PC-3 (cell line): ENCODE data around the gene PEX16. TPM values are rescaled to one million over a fixed set of nuclear protein-coding genes. Genes with fewer than 3 reads are reported as not detected.

ENCODE experiments used
- ATAC-seq: fragments of 200-7000 bp; cut with Tn5 transposase; 2 replicates; pipeline ENCODE4 v1.9.1; 2020; ENCODE audit warnings: mild to moderate bottlenecking, moderate library complexity
- BruUV-seq: library from RNA; stranded (reverse); fragments of 400-500 nt; replicated peaks from 2 replicates; lab custom pipeline; 2021; lab: Mats Ljungman, UMichigan
- CTCF ChIA-PET: fragments of 300-600 bp; sonication (Branson Sonifier 250); formaldehyde crosslinking; loops from one replicate; lab custom pipeline; 2022; ENCODE audit warnings: antibody characterized with exemption; lab: Charles Lee
- POLR2A ChIA-PET: fragments of 300-600 bp; sonication (Branson Sonifier 250); formaldehyde crosslinking; loops from one replicate; lab custom pipeline; 2022; ENCODE audit warnings: antibody characterized with exemption; ENCODE audit not compliant: unreplicated experiment; lab: Charles Lee
- DNase-seq: peaks from one replicate; pipeline ENCODE4 v3.0.0-alpha.2; 2015
- H2AFZ ChIP-seq: fragments of 300-600 bp; sonication (generic); 2 replicates; pipeline ENCODE4 v1.6.0; 2016; ENCODE audit warnings: antibody characterized with exemption, low read length
- H3F3A ChIP-seq: fragments of 300-600 bp; sonication (generic); one replicate; pipeline ENCODE4 v1.6.0; 2017; ENCODE audit warnings: antibody characterized with exemption, low read length, control low read depth, mild to moderate bottlenecking; ENCODE audit not compliant: unreplicated experiment
- H3K27ac ChIP-seq: fragments of 300-600 bp; sonication (generic); 2 replicates; pipeline ENCODE4 v1.5.1; 2016; ENCODE audit warnings: mild to moderate bottlenecking, low read length
- H3K27me3 ChIP-seq: fragments of 300-600 bp; sonication (generic); 2 replicates; pipeline ENCODE4 v1.6.1; 2016; ENCODE audit warnings: low read length, mixed read lengths
- H3K36me3 ChIP-seq: fragments of 300-600 bp; sonication (generic); 2 replicates; pipeline ENCODE4 v1.6.1; 2016; ENCODE audit warnings: low read depth, mixed run types, low read length, mixed read lengths
- H3K4me1 ChIP-seq: fragments of 300-600 bp; sonication (generic); 2 replicates; pipeline ENCODE4 v1.5.1; 2016; ENCODE audit warnings: low read length; ENCODE audit not compliant: insufficient read depth
- H3K4me2 ChIP-seq: fragments of 300-600 bp; sonication (generic); 2 replicates; pipeline ENCODE4 v1.6.0; 2016; ENCODE audit warnings: low read length
- H3K4me3 ChIP-seq: fragments of 300-600 bp; sonication (generic); 2 replicates; pipeline ENCODE4 v1.5.1; 2016; ENCODE audit warnings: mild to moderate bottlenecking, low read length, mixed read lengths
- H3K79me2 ChIP-seq: fragments of 300-600 bp; sonication (generic); 2 replicates; pipeline ENCODE4 v1.6.1; 2017; ENCODE audit warnings: low read length, mixed read lengths
- H3K9ac ChIP-seq: fragments of 300-600 bp; sonication (generic); 2 replicates; pipeline ENCODE4 v1.6.0; 2016; ENCODE audit warnings: mild to moderate bottlenecking, low read length
- H3K9me2 ChIP-seq: fragments of 300-600 bp; sonication (generic); replicated peaks from 2 replicates; pipeline ENCODE4 v1.6.1; 2016; ENCODE audit warnings: mixed run types, low read length, mixed read lengths
- H3K9me3 ChIP-seq: fragments of 300-600 bp; sonication (generic); 2 replicates; pipeline ENCODE4 v1.6.1; 2016; ENCODE audit warnings: low read length, mixed read lengths
- H4K20me1 ChIP-seq: fragments of 300-600 bp; sonication (generic); 2 replicates; pipeline ENCODE4 v1.6.1; 2016; ENCODE audit warnings: low read length, mixed read lengths
- CTCF ChIP-seq: fragments of 300-600 bp; sonication (generic); conservative IDR thresholded peaks from 2 replicates; pipeline ENCODE4 v1.5.1; 2017; ENCODE audit warnings: antibody characterized with exemption, low read depth, mild to moderate bottlenecking, low read length
- EZH2 ChIP-seq: fragments of 300-600 bp; sonication (generic); IDR thresholded peaks from one replicate; pipeline ENCODE4 v1.6.1; 2017; ENCODE audit warnings: antibody characterized with exemption, mild to moderate bottlenecking, low read length; ENCODE audit not compliant: unreplicated experiment
- EZH2phosphoT487 ChIP-seq: fragments of 300-600 bp; sonication (generic); IDR thresholded peaks from 2 replicates; pipeline ENCODE4 v1.6.1; 2018; ENCODE audit warnings: mild to moderate bottlenecking, antibody characterized with exemption, low read length, borderline replicate concordance
- intact Hi-C: fragments of 100-400 bp; cut with micrococcal nuclease; formaldehyde crosslinking; loops from 2 replicates; pipeline ENCODE4 v1.9.0; 2023
- total RNA-seq: library from RNA; depleted of rRNA; stranded (reverse); fragments of >200 nt; gene quantifications from 2 replicates; pipeline ENCODE4 v1.2.3, GENCODE V29; 2014

The PEX16 gene
- total RNA-seq, 1 experiment from 2014 or later = 56.7 TPM

GRCh38 chr11:45913942-45914635 is 3.6 kb downstream of the PEX16 start:
- Histone ChIP-seq H3K4me3 (no peak overlapping the region), H3K9me3 (no peaks in the 10 kb centered on the region), H3K27me3 (no peaks in the 10 kb centered on the region), H3K4me1 (peaks cover 3% of the 10 kb centered on the region; the same call in 1 of the 2 replicates), H3K36me3 (no peaks in the 10 kb centered on the region; the same call in 1 of the 2 replicates), H3K4me2 (no peak overlapping the region), H3K27ac (no peak overlapping the region), H4K20me1 (no peaks in the 10 kb centered on the region), H3K79me2 (peaks cover 14% of the 10 kb centered on the region), H3F3A (no peaks in the 10 kb centered on the region), H2AFZ (no peak overlapping the region), H3K9ac (no peak overlapping the region), H3K9me2 (no peaks in the 10 kb centered on the region)
- intact Hi-C loops = no loop called here
- TF ChIP-seq EZH2 = no peak
- TF ChIP-seq CTCF = no peak
- no peak for TF ChIP-seq EZH2phosphoT487
- ATAC-seq (no peak), DNase-seq (no peak)
- BruUV-seq = no TSS peak
- ChIA-PET CTCF (no interaction called here), POLR2A (no interaction called here)

GRCh38 chr11:45913514-45913913 is 4.2 kb downstream of the PEX16 start:
- no peak for DNase-seq
- Histone ChIP-seq H3K9ac (no peak overlapping the region), H4K20me1 (no peaks in the 10 kb centered on the region)

More at GRCh38 chr11:45913514-45913913, 4.2 kb downstream of the PEX16 start:
- no peaks in the 10 kb centered on the region for H3K9me2 ChIP-seq
- no peaks in the 10 kb centered on the region for H3K9me3 ChIP-seq
- ChIA-PET POLR2A (no interaction called here), CTCF (no interaction called here)
- peaks cover 3% of the 10 kb centered on the region; the same call in 1 of the 2 replicates for H3K4me1 ChIP-seq
- H3K27me3 ChIP-seq = no peaks in the 10 kb centered on the region
- no TSS peak for BruUV-seq
- no peak for TF ChIP-seq EZH2
- no peak for TF ChIP-seq EZH2phosphoT487
- TF ChIP-seq CTCF = no peak
- intact Hi-C loops = no loop called here
- no peak overlapping the region for H2AFZ ChIP-seq
- no peak overlapping the region for H3K4me2 ChIP-seq
- no peak for ATAC-seq
- peaks cover 14% of the 10 kb centered on the region for H3K79me2 ChIP-seq
- H3K4me3 ChIP-seq = no peak overlapping the region
- H3K36me3 ChIP-seq = no peaks in the 10 kb centered on the region; the same call in 1 of the 2 replicates
- H3F3A ChIP-seq = no peaks in the 10 kb centered on the region
- H3K27ac ChIP-seq = no peak overlapping the region
